B cell (primary cell): Measurements from ENCODE around the gene CHD6. TPM values are rescaled to one million over a fixed set of nuclear protein-coding genes. Genes with fewer than 3 reads are reported as not detected.

Experiments
- ATAC-seq: fragments of 200-7000 bp; cut with Tn5 transposase; one replicate; pipeline ENCODE4 v1.10.0; 2021; ENCODE audit warnings: low read depth, mild to moderate bottlenecking, moderate number of reproducible peaks, moderate library complexity
- CTCF ChIA-PET: fragments of 350-600 bp; sonication (Branson Sonifier 250); formaldehyde crosslinking; loops from one replicate; lab custom pipeline; 2021; ENCODE audit warnings: antibody characterized with exemption, inconsistent platforms; lab: Charles Lee
- POLR2A ChIA-PET: fragments of 350-600 bp; sonication (Branson Sonifier 250); formaldehyde crosslinking; loops from one replicate; lab custom pipeline; 2021; ENCODE audit warnings: antibody characterized with exemption; lab: Charles Lee
- DNase-seq: peaks from one replicate; pipeline ENCODE4 v3.0.0; 2013
- H2AFZ ChIP-seq: 2 replicates; pipeline ENCODE4 v1.6.1; 2012; ENCODE audit warnings: mild to moderate bottlenecking, low read depth, low read length; ENCODE audit not compliant: insufficient read depth, poor library complexity, severe bottlenecking
- H3K27ac ChIP-seq, 2 donors: 1 replicate in 1 of 2; 2 replicates in 1 of 2; pipeline ENCODE4 v1.5.1; 2012 to 2013; ENCODE audit warnings: low read length in 2 of 2, mild to moderate bottlenecking in 2 of 2, moderate library complexity in 1 of 2
- H3K27me3 ChIP-seq, 4 experiments: fragments of 200-600 bp in 1 of 4; sonication (generic) in 1 of 4; replicated peaks in 1 of 4; 1 replicate in 2 of 4; 2 replicates in 2 of 4; pipeline versions ENCODE4 v1.6.1 to v1.7.0; 2013 to 2016; ENCODE audit warnings: low read length in 3 of 4, mild to moderate bottlenecking in 2 of 4, mixed read lengths in 1 of 4, moderate library complexity in 1 of 4; ENCODE audit not compliant: insufficient read depth in 4 of 4, control insufficient read depth in 3 of 4; ENCODE audit errors: control extremely low read depth in 1 of 4
- H3K36me3 ChIP-seq, 2 experiments: replicated peaks in 1 of 2; 1 replicate in 1 of 2; 2 replicates in 1 of 2; pipeline versions ENCODE4 v1.6.1 to v1.7.1; 2013; ENCODE audit warnings: low read length in 1 of 2; ENCODE audit not compliant: insufficient read depth in 2 of 2, control insufficient read depth in 1 of 2; ENCODE audit errors: control extremely low read depth in 1 of 2, extremely low read depth in 1 of 2
- H3K4me1 ChIP-seq, 2 donors: fragments of 200-600 bp in 1 of 2; sonication (generic) in 1 of 2; 1 replicate in 1 of 2; 2 replicates in 1 of 2; pipeline versions ENCODE4 v1.5.1 to v1.6.1; 2013 to 2017; ENCODE audit warnings: low read length in 2 of 2; ENCODE audit not compliant: control insufficient read depth in 2 of 2, insufficient read depth in 2 of 2
- H3K4me2 ChIP-seq: replicated peaks from 2 replicates; pipeline ENCODE3; 2012; ENCODE audit warnings: mild to moderate bottlenecking, low read depth, low read length; ENCODE audit not compliant: poor library complexity, severe bottlenecking
- H3K4me3 ChIP-seq, 5 experiments: fragments of 200-600 bp in 1 of 5; sonication (generic) in 1 of 5; 1 replicate in 3 of 5; 2 replicates in 2 of 5; pipeline versions ENCODE4 v1.5.1 to v1.7.0; 2011 to 2016; ENCODE audit warnings: low read length in 4 of 5, mild to moderate bottlenecking in 4 of 5, low read depth in 2 of 5, control low read depth in 1 of 5, moderate library complexity in 1 of 5; ENCODE audit not compliant: insufficient read depth in 1 of 5; ENCODE audit errors: control extremely low read depth in 1 of 5, extremely low read depth in 1 of 5
- H3K79me2 ChIP-seq: fragments of 200-600 bp; sonication (generic); one replicate; pipeline ENCODE4 v1.6.0; 2016; ENCODE audit warnings: low read length; ENCODE audit not compliant: control insufficient read depth, insufficient read depth
- H3K9ac ChIP-seq: fragments of 200-600 bp; sonication (generic); 2 replicates; pipeline ENCODE4 v1.6.1; 2017; ENCODE audit warnings: mild to moderate bottlenecking, low read length, moderate library complexity
- H3K9me3 ChIP-seq, 3 donors: one replicate each; pipeline versions ENCODE4 v1.6.1 to v1.7.1; 2013; ENCODE audit warnings: low read length in 2 of 3; ENCODE audit not compliant: control insufficient read depth in 2 of 3, insufficient read depth in 1 of 3; ENCODE audit errors: control extremely low read depth in 1 of 3
- H4K20me1 ChIP-seq: 2 replicates; pipeline ENCODE4 v1.6.0; 2012; ENCODE audit warnings: mild to moderate bottlenecking, low read length; ENCODE audit not compliant: insufficient read depth, control insufficient read depth, poor library complexity, severe bottlenecking
- H3K27ac Mint-ChIP-seq: one replicate; pipeline ENCODE4 v1.8.0; 2021; ENCODE audit warnings: mixed read lengths
- H3K27me3 Mint-ChIP-seq: one replicate; pipeline ENCODE4 v1.8.0; 2021; ENCODE audit warnings: mixed read lengths
- H3K4me1 Mint-ChIP-seq: one replicate; pipeline ENCODE4 v1.8.0; 2021; ENCODE audit warnings: mixed read lengths
- H3K4me3 Mint-ChIP-seq: one replicate; pipeline ENCODE4 v1.8.0; 2021; ENCODE audit warnings: mixed read lengths
- H3K9me3 Mint-ChIP-seq: one replicate; pipeline ENCODE4 v1.8.0; 2022; ENCODE audit warnings: mixed read lengths; ENCODE audit not compliant: insufficient read depth
- EZH2 ChIP-seq: IDR thresholded peaks from 2 replicates; pipeline ENCODE4 v1.6.1; 2012; ENCODE audit warnings: borderline replicate concordance, low read depth, mild to moderate bottlenecking, moderate library complexity, low read length; ENCODE audit not compliant: insufficient read depth, poor library complexity, severe bottlenecking
- WGBS: methylation state at CpG from one replicate; pipeline ENCODE4 v1.1.5; 2013; ENCODE audit warnings: missing lambda C conversion rate; ENCODE audit not compliant: insufficient coverage; 5-methylcytosine and 5-hydroxymethylcytosine counted together
- intact Hi-C: fragments of 100-400 bp; cut with micrococcal nuclease; formaldehyde crosslinking; loops from one replicate; pipeline ENCODE4 v1.10.0; 2022
- polyA plus RNA-seq: library from polyadenylated mRNA; depleted of rRNA; stranded (reverse); fragments of >200 nt; gene quantifications from 2 replicates; pipeline ENCODE4 v1.2.3, GENCODE V29; 2012
- total RNA-seq, 2 donors: library from RNA; stranded (reverse); fragments of 120-200 nt in 1 of 2; gene quantifications; 1 replicate in 1 of 2; 2 replicates in 1 of 2; pipeline versions ENCODE4 v1.2.3 to v1.2.4, GENCODE V29; 2013 to 2022
- TF ChIP-seq, protein P1 (sequence below): fragments of 200-600 bp; IDR thresholded peaks from one replicate; pipeline ENCODE4 v1.8.0; 2022; ENCODE audit warnings: antibody characterized with exemption, mild to moderate bottlenecking

The CHD6 gene
- total and polyA plus RNA-seq, 2 donors (not counting 1 experiment from before 2014, with no cell fraction given) = 10.3 to 117 TPM

DNA sequence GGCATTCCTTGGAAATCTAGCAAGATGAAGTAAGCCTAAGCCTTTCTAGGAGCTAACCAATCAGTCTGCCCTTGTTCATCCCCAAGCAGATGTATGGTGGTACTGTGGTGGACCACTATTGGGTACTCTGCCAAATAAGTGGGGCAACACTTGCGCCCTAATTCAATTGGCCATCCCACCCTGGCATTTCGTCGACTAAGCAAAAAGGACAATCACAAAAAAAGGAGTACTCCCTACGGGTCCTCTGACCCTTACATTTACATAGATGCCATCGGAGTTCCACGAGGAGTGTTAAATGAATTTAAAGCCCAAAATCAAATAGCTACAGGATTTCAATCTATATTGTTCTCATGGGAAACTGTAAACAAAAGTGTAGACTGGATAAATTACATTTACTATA lies 19.5 kb downstream of the CHD6 start:
- H4K20me1 ChIP-seq = peaks cover 55% of the 10 kb centered on the region
- H3K4me3 ChIP-seq = no peak overlapping the region
- no peaks in the 10 kb centered on the region for H3K27me3 Mint-ChIP-seq
- ChIA-PET POLR2A (no interaction called here), CTCF (no interaction called here)
- DNase-seq = no peak
- H3K4me2 ChIP-seq = no peak overlapping the region
- H2AFZ ChIP-seq = no peak overlapping the region
- ATAC-seq = no peak
- no peak overlapping the region for H3K4me3 Mint-ChIP-seq
- H3K4me1 ChIP-seq = no peaks in the 10 kb centered on the region
- no peak overlapping the region for H3K27ac ChIP-seq
- H3K9me3 Mint-ChIP-seq = peaks cover 38% of the 10 kb centered on the region
- H3K4me1 Mint-ChIP-seq = peaks cover 19% of the 10 kb centered on the region
- peaks cover 13 to 76% (median 61%) of the 10 kb centered on the region in 3 donors for H3K9me3 ChIP-seq
- peaks cover 93% of the 10 kb centered on the region for H3K79me2 ChIP-seq
- H3K9ac ChIP-seq = no peak overlapping the region
- no peak for TF ChIP-seq EZH2
- TF ChIP-seq, protein P1, sequence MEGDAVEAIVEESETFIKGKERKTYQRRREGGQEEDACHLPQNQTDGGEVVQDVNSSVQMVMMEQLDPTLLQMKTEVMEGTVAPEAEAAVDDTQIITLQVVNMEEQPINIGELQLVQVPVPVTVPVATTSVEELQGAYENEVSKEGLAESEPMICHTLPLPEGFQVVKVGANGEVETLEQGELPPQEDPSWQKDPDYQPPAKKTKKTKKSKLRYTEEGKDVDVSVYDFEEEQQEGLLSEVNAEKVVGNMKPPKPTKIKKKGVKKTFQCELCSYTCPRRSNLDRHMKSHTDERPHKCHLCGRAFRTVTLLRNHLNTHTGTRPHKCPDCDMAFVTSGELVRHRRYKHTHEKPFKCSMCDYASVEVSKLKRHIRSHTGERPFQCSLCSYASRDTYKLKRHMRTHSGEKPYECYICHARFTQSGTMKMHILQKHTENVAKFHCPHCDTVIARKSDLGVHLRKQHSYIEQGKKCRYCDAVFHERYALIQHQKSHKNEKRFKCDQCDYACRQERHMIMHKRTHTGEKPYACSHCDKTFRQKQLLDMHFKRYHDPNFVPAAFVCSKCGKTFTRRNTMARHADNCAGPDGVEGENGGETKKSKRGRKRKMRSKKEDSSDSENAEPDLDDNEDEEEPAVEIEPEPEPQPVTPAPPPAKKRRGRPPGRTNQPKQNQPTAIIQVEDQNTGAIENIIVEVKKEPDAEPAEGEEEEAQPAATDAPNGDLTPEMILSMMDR = no peak
- intact Hi-C loops = no loop called here
- WGBS = 100% methylated on average over 1 of the region's 6 CpGs
- H3K27ac Mint-ChIP-seq = no peak overlapping the region
- peaks cover 2 to 6% of the 10 kb centered on the region in 2 experiments for H3K36me3 ChIP-seq
- H3K27me3 ChIP-seq = no peaks in the 10 kb centered on the region

DNA sequence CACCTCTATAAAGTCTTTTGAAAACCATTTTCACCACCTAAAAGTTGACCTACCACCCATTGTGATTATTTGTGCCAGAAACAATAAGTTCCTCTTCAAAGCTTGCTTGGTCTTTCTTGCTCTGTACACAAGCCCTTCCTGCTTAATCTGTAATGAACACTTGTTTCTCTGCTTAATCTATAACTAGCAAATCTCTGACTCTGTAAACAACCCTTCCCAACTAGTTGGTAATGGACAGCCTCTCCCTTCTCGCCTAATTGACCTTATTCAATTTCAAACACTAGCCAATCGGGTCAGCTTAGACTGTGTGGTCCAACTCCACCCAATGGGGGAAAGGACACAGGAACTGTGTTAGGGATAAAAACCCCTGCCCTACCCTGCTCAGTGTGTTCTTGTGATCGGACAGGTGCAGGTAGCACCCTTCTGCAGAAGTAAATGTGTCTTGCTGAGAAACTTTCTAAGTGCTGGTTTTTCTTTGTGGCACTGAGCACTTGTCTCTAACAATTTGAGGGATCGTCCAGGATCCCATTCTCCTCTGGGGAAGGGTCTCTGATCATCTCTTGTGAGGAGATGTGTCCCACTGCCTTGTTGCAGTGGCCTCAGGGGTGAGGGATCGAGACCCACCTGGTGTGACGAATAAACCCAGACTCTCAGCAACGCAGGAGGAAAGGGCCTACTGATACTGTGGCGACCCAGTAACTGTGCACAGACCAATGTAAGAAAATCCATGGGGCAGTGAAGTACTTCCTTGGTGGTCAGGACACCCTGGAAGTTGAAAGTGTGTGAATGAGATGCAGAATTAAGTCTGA lies 23.5 kb downstream of the CHD6 start:
- peaks cover 28% of the 10 kb centered on the region for H3K4me1 Mint-ChIP-seq
- DNase-seq = no peak
- Histone ChIP-seq H3K4me2 (no peak overlapping the region), H3K36me3 (peaks cover 2 to 6% of the 10 kb centered on the region in 2 experiments), H3K4me1 (peaks cover 13 to 14% of the 10 kb centered on the region in 2 donors), H2AFZ (no peak overlapping the region), H3K79me2 (peaks cover 86% of the 10 kb centered on the region), H4K20me1 (peaks cover 55% of the 10 kb centered on the region), H3K9me3 (peaks cover 4 to 50% (median 41%) of the 10 kb centered on the region in 3 donors), H3K27me3 (no peaks in the 10 kb centered on the region), H3K4me3 (no peak overlapping the region), H3K9ac (no peak overlapping the region), H3K27ac (no peak overlapping the region)
- H3K4me3 Mint-ChIP-seq = peak overlapping the region; percentile 7
- ChIA-PET CTCF (no interaction called here), POLR2A (no interaction called here)
- H3K9me3 Mint-ChIP-seq = peaks cover 28% of the 10 kb centered on the region
- WGBS = 91% methylated on average over 5 of the region's 8 CpGs
- intact Hi-C loops = no loop called here
- H3K27ac Mint-ChIP-seq = no peak overlapping the region
- H3K27me3 Mint-ChIP-seq = no peaks in the 10 kb centered on the region
- TF ChIP-seq, protein P1 = no peak
- no peak for TF ChIP-seq EZH2
- no peak for ATAC-seq
